CD4-positive, alpha-beta T cell treated with Interferon alpha-2 for 1 hour (primary cell): ENCODE measurements around the gene C2orf69.

Source experiments
- DNase-seq, 2 donors: peaks; one replicate each; pipeline ENCODE4 v3.0.0-alpha.2; 2020 to 2022

Gene C2orf69

GRCh38 chr2:199973703-199974102 is 62.6 kb downstream of the C2orf69 start:
- no peak for DNase-seq

GRCh38 chr2:199975273-199975895 is 64.3 kb downstream of the C2orf69 start:
- no peak for DNase-seq
